H1 (cell line): ENCODE measurements around the gene SMG5. TPM values are rescaled to one million over a fixed set of nuclear protein-coding genes. Genes with fewer than 3 reads are reported as not detected.

Experiments used
- CTCF ChIA-PET: fragments of 300-600 bp; sonication (Branson Sonifier 250); formaldehyde crosslinking; loops from one replicate; lab custom pipeline; 2021; ENCODE audit not compliant: partially characterized antibody; lab: Charles Lee
- POLR2A ChIA-PET: fragments of 300-600 bp; sonication (Branson Sonifier 250); formaldehyde crosslinking; loops from one replicate; lab custom pipeline; 2021; ENCODE audit warnings: inconsistent platforms; ENCODE audit not compliant: partially characterized antibody; lab: Charles Lee
- DNase-seq, 2 experiments: peaks; one replicate each; pipeline versions ENCODE4 v3.0.0 to v3.0.0-alpha.2; 2010 to 2022; ENCODE audit warnings: low spot score in 2 of 2, low read depth in 1 of 2, mixed read lengths in 1 of 2
- FAIRE-seq: peaks from 2 replicates; lab custom pipeline; 2011; peaks lifted over from hg19 to GRCh38; lab: Jason Lieb, UNC
- H2AFZ ChIP-seq: 2 replicates; pipeline ENCODE4 v1.8.1; 2012; ENCODE audit warnings: low read length, inconsistent platforms
- H2AK5ac ChIP-seq: 2 replicates; pipeline ENCODE4 v1.6.1; 2013; ENCODE audit warnings: low read depth, low read length
- H2BK120ac ChIP-seq: replicated peaks from 2 replicates; pipeline ENCODE3; 2013; ENCODE audit warnings: low read depth, low read length, inconsistent platforms
- H2BK12ac ChIP-seq: 2 replicates; pipeline ENCODE4 v1.6.1; 2013; ENCODE audit warnings: low read depth, low read length
- H2BK15ac ChIP-seq: 2 replicates; pipeline ENCODE4 v1.6.1; 2013; ENCODE audit warnings: low read length
- H2BK20ac ChIP-seq: 2 replicates; pipeline ENCODE4 v1.6.1; 2013; ENCODE audit warnings: low read length
- H2BK5ac ChIP-seq: 2 replicates; pipeline ENCODE4 v1.6.1; 2013; ENCODE audit warnings: low read depth, low read length
- H3K14ac ChIP-seq: 2 replicates; pipeline ENCODE4 v1.6.1; 2013; ENCODE audit warnings: inconsistent platforms; ENCODE audit not compliant: insufficient read length
- H3K18ac ChIP-seq: 2 replicates; pipeline ENCODE4 v1.6.1; 2013; ENCODE audit warnings: low read length; ENCODE audit errors: extremely low read depth
- H3K23ac ChIP-seq: 2 replicates; pipeline ENCODE4 v1.6.1; 2013; ENCODE audit warnings: inconsistent platforms; ENCODE audit not compliant: insufficient read length
- H3K23me2 ChIP-seq: 2 replicates; pipeline ENCODE4 v1.6.1; 2013; ENCODE audit warnings: low read depth, low read length
- H3K27ac ChIP-seq: 2 replicates; pipeline ENCODE4 v1.6.1; 2011; ENCODE audit warnings: low read depth, low read length, inconsistent platforms
- H3K27me3 ChIP-seq, 4 experiments: replicated peaks in 1 of 4; 1 replicate in 1 of 4; 2 replicates in 3 of 4; pipeline versions ENCODE4 v1.6.1 to v1.8.1; 2011 to 2013; ENCODE audit warnings: low read length in 3 of 4, mild to moderate bottlenecking in 3 of 4, inconsistent platforms in 2 of 4, mixed read lengths in 2 of 4, moderate library complexity in 1 of 4; ENCODE audit not compliant: control insufficient read depth in 3 of 4, insufficient read depth in 3 of 4; ENCODE audit errors: extremely low read depth in 1 of 4
- H3K36me3 ChIP-seq, 4 experiments: 2 replicates each; pipeline versions ENCODE4 v1.6.1 to v1.8.1; 2011 to 2013; ENCODE audit warnings: mild to moderate bottlenecking in 4 of 4, low read length in 3 of 4, moderate library complexity in 2 of 4, control low read depth in 1 of 4, inconsistent platforms in 1 of 4; ENCODE audit not compliant: insufficient read depth in 4 of 4, control insufficient read depth in 2 of 4
- H3K4ac ChIP-seq: replicated peaks from 2 replicates; pipeline ENCODE3; 2013; ENCODE audit warnings: low read length, low read depth, mixed read lengths, inconsistent platforms; ENCODE audit not compliant: insufficient read length
- H3K4me1 ChIP-seq, 4 experiments: replicated peaks in 1 of 4; 1 replicate in 1 of 4; 2 replicates in 3 of 4; pipeline versions ENCODE4 v1.6.1 to v1.8.1; 2011 to 2013; ENCODE audit warnings: low read length in 3 of 4, inconsistent platforms in 2 of 4, mixed read lengths in 1 of 4; ENCODE audit not compliant: insufficient read depth in 4 of 4, control insufficient read depth in 3 of 4
- H3K4me2 ChIP-seq, 2 experiments: 2 replicates each; pipeline versions ENCODE4 v1.6.1 to v1.8.1; 2011 to 2013; ENCODE audit warnings: low read depth in 2 of 2, low read length in 2 of 2, control low read depth in 1 of 2, inconsistent platforms in 1 of 2, mild to moderate bottlenecking in 1 of 2; ENCODE audit not compliant: insufficient read depth in 1 of 2
- H3K4me3 ChIP-seq, 4 experiments: fragments of 200-600, 300-600 bp in 1 of 4; sonication (generic), shearing (Covaris generic), sonication (Bioruptor Twin) in 1 of 4; 2 replicates each; pipeline versions ENCODE4 v1.5.1 to v1.8.1; 2011 to 2016; ENCODE audit warnings: low read length in 4 of 4, low read depth in 3 of 4, control low read depth in 2 of 4, inconsistent platforms in 2 of 4, mild to moderate bottlenecking in 2 of 4, mixed read lengths in 1 of 4, moderate library complexity in 1 of 4; ENCODE audit not compliant: insufficient read depth in 2 of 4; ENCODE audit errors: extremely low read depth in 1 of 4
- H3K56ac ChIP-seq: replicated peaks from 2 replicates; pipeline ENCODE3; 2013; ENCODE audit warnings: low read depth, mild to moderate bottlenecking, mixed read lengths, low read length, inconsistent platforms; ENCODE audit not compliant: insufficient read length
- H3K79me1 ChIP-seq: 2 replicates; pipeline ENCODE4 v1.6.1; 2013; ENCODE audit warnings: low read depth, low read length, control low read depth
- H3K79me2 ChIP-seq, 2 experiments: 2 replicates each; pipeline versions ENCODE4 v1.6.1 to v1.8.1; 2012 to 2013; ENCODE audit warnings: low read length in 2 of 2, mild to moderate bottlenecking in 2 of 2, inconsistent platforms in 1 of 2; ENCODE audit not compliant: insufficient read depth in 2 of 2, control insufficient read depth in 1 of 2
- H3K9ac ChIP-seq, 4 experiments: replicated peaks in 1 of 4; 1 replicate in 1 of 4; 2 replicates in 3 of 4; pipeline versions ENCODE4 v1.6.1 to v1.8.1; 2011 to 2013; ENCODE audit warnings: low read depth in 3 of 4, low read length in 3 of 4, control low read depth in 2 of 4, mild to moderate bottlenecking in 2 of 4, moderate library complexity in 2 of 4, inconsistent platforms in 1 of 4; ENCODE audit errors: extremely low read depth in 1 of 4
- H3K9me3 ChIP-seq, 2 experiments: 2 replicates each; pipeline versions ENCODE4 v1.6.1 to v1.8.1; 2012 to 2013; ENCODE audit warnings: mild to moderate bottlenecking in 2 of 2, moderate library complexity in 2 of 2, control low read depth in 1 of 2, inconsistent platforms in 1 of 2, low read depth in 1 of 2, low read length in 1 of 2, mixed read lengths in 1 of 2; ENCODE audit not compliant: insufficient read depth in 2 of 2
- H4K20me1 ChIP-seq, 2 experiments: replicated peaks in 1 of 2; 2 replicates each; pipeline versions ENCODE3 to v1.8.1; 2011 to 2013; ENCODE audit warnings: inconsistent platforms in 2 of 2, low read length in 2 of 2, mild to moderate bottlenecking in 1 of 2; ENCODE audit not compliant: insufficient read depth in 2 of 2, control insufficient read depth in 1 of 2
- H4K5ac ChIP-seq: 2 replicates; pipeline ENCODE4 v1.6.1; 2013; ENCODE audit warnings: low read length, low read depth, mixed read lengths, inconsistent platforms; ENCODE audit not compliant: insufficient read length
- H4K8ac ChIP-seq: 2 replicates; pipeline ENCODE4 v1.8.0; 2013; ENCODE audit warnings: mild to moderate bottlenecking, moderate library complexity, low read length, inconsistent platforms; ENCODE audit not compliant: insufficient read depth; ENCODE audit errors: extremely low read depth
- H4K91ac ChIP-seq: replicated peaks from 2 replicates; pipeline ENCODE3; 2013; ENCODE audit warnings: low read length, mixed read lengths, inconsistent platforms; ENCODE audit not compliant: insufficient read length
- ASH2L ChIP-seq: fragments of 200-600, 300-600 bp; sonication (generic); IDR thresholded peaks from one replicate; pipeline ENCODE4 v1.7.1; 2017; ENCODE audit warnings: low read length
- ATF2 ChIP-seq: IDR thresholded peaks from 2 replicates; pipeline ENCODE4 v1.6.1; 2012; ENCODE audit warnings: low read length, inconsistent platforms
- CBX8 ChIP-seq: fragments of 300-800, 300-1000 bp; sonication (generic); IDR thresholded peaks from 2 replicates; pipeline ENCODE4 v1.7.1; 2016; ENCODE audit warnings: low read depth, low read length, borderline replicate concordance
- CEBPB ChIP-seq: IDR thresholded peaks from 2 replicates; pipeline ENCODE4 v1.6.1; 2012; ENCODE audit warnings: low read depth, low read length
- CTCF ChIP-seq, 3 experiments: IDR thresholded peaks; 1 replicate in 2 of 3; 2 replicates in 1 of 3; pipeline versions ENCODE4 v1.5.1 to v1.6.1; 2011; ENCODE audit warnings: low read length in 3 of 3, mild to moderate bottlenecking in 3 of 3, inconsistent platforms in 2 of 3, low read depth in 1 of 3, moderate library complexity in 1 of 3; ENCODE audit not compliant: insufficient read depth in 1 of 3; ENCODE audit errors: control extremely low read depth in 1 of 3
- HDAC6 ChIP-seq: IDR thresholded peaks from one replicate; pipeline ENCODE4 v1.7.1; 2012; ENCODE audit warnings: low read depth, mild to moderate bottlenecking, inconsistent platforms, low read length, moderate library complexity
- MAFK ChIP-seq: IDR thresholded peaks from 2 replicates; pipeline ENCODE4 v1.6.1; 2012; ENCODE audit warnings: low read depth, mild to moderate bottlenecking, improper control_type of control experiment, low read length
- NANOG ChIP-seq: IDR thresholded peaks from 2 replicates; pipeline ENCODE4 v1.6.1; 2011; ENCODE audit warnings: low read length, low read depth, mild to moderate bottlenecking, inconsistent platforms; ENCODE audit not compliant: insufficient read depth, poor library complexity, severe bottlenecking
- POLR2AphosphoS5 ChIP-seq: IDR thresholded peaks from 2 replicates; pipeline ENCODE4 v1.6.1; 2011; ENCODE audit warnings: low read depth, low read length
- TEAD4 ChIP-seq: IDR thresholded peaks from 2 replicates; pipeline ENCODE4 v1.6.1; 2012; ENCODE audit warnings: low read depth, low read length, inconsistent platforms, mixed read lengths
- WGBS, 2 experiments: shearing (Covaris generic) in 1 of 2; methylation state at CpG; one replicate each; pipeline versions ENCODE4 v1.1.6 to v1.1.7; 2013 to 2015; ENCODE audit warnings: low lambda C conversion rate in 2 of 2, mixed read lengths in 2 of 2, inconsistent platforms in 1 of 2, low coverage in 1 of 2, missing lambda C conversion rate in 1 of 2; ENCODE audit not compliant: insufficient replicate concordance in 2 of 2, insufficient coverage in 1 of 2, insufficient read length in 1 of 2; ENCODE audit errors: extremely low coverage in 1 of 2, missing lambda C conversion rate in 1 of 2; 5-methylcytosine and 5-hydroxymethylcytosine counted together
- polyA plus RNA-seq, 7 experiments: library from polyadenylated mRNA; depleted of rRNA in 3 of 7; stranded (reverse) in 5 of 7; unstranded in 2 of 7; fragments of >200 nt in 5 of 7; fragments of 200-250 nt in 2 of 7; gene quantifications; 1 replicate in 5 of 7; 2 replicates in 1 of 7; 4 replicates in 1 of 7; pipeline versions ENCODE4 v1.2.1 to v1.2.3, GENCODE V29; 2011 to 2013; ENCODE audit warnings: missing spikeins in 2 of 7, mixed read lengths in 2 of 7
- total RNA-seq: library from RNA; stranded (reverse); fragmentation: NEBNext Ultra II Directional; extraction: Animal tissue kit (Norgen Biotek cat#: 25700); gene quantifications from 2 replicates; pipeline ENCODE4 v1.2.1, GENCODE V29; 2021

Gene SMG5
- total and polyA plus RNA-seq, 2 of the 8 experiments (the other 6 are each of a cell fraction or from before 2014, with no cell fraction given), result 32.7 to 98.0 TPM

- Histone ChIP-seq H3K14ac (no peak overlapping the region), H4K91ac (no peak overlapping the region), H3K23me2 (no peaks in the 10 kb centered on the region), H3K4ac (no peak overlapping the region), H3K79me2 (0 out of 4 replicates have a peak, but pooled peaks cover 0 to 8% of the 10 kb centered on the region in 2 experiments), H3K56ac (no peak overlapping the region), H2BK5ac (no peak overlapping the region), H2AFZ (no peak overlapping the region), H2BK12ac (no peak overlapping the region), H4K20me1 (peaks cover 0 to 7% of the 10 kb centered on the region in 2 experiments), H4K8ac (no peak overlapping the region), H3K4me3 (no peak overlapping the region), H3K79me1 (peaks cover 13% of the 10 kb centered on the region), H3K27ac (no peak overlapping the region), H2AK5ac (no peak overlapping the region), H3K9me3 (no peaks in the 10 kb centered on the region), H2BK15ac (no peak overlapping the region), H3K27me3 (no peaks in the 10 kb centered on the region), H2BK20ac (no peak overlapping the region), H4K5ac (no peak overlapping the region), H2BK120ac (no peak overlapping the region), H3K9ac (no peak overlapping the region), H3K4me2 (no peak overlapping the region), H3K36me3 (peaks cover 11 to 34% (median 17%) of the 10 kb centered on the region in 4 experiments), H3K18ac (no peak overlapping the region), H3K23ac (no peak overlapping the region), H3K4me1 (no peaks in the 10 kb centered on the region)
- CTCF ChIA-PET, result interaction anchor here (1.0 to 47.2 kb wide), 18 partner anchors 8 to 135 kb away, joined by 3 to 1265 read pairs (median 8); partner anchors contain the start of genes PMF1, SEMA4A and SLC25A44
- no peak for FAIRE-seq
- DNase-seq, result no peak
- POLR2A ChIA-PET, result interaction anchor here (0.6 to 6.6 kb wide), 7 partner anchors 12 to 85 kb away, joined by 3 to 49 read pairs (median 3); partner anchors contain the start of gene PMF1
- 95% methylated on average over 2 of the region's 2 CpGs; no CpG with 5 or more reads in 1 of the 2 experiments for WGBS, 2 experiments
- no peak for TF ChIP-seq MAFK
- TF ChIP-seq ATF2, result no peak
- no peak for TF ChIP-seq POLR2AphosphoS5
- no peak for TF ChIP-seq HDAC6
- no peak for TF ChIP-seq CBX8
- TF ChIP-seq TEAD4, result no peak
- TF ChIP-seq CTCF (IDR thresholded peaks at IDR 0.05; ENCODE audit: control extremely low read depth in 1 of 3, insufficient read depth in 1 of 3, low read depth in 1 of 3, low read length in 3 of 3), result no peak
- no peak for TF ChIP-seq CEBPB
- TF ChIP-seq NANOG, result no peak
- no peak for TF ChIP-seq ASH2L
Measured at GRCh38 chr1:156226116-156226538, 56.5 kb downstream of the SMG5 start.
